Trophoblast cell (in vitro differentiated cells and primary cell): ENCODE results near the gene CENPP. TPM values are rescaled to one million over a fixed set of nuclear protein-coding genes. Genes with fewer than 3 reads are reported as not detected.
A peak's percentile ranks its signal among the peaks of the same experiment; 100 is the strongest.

Source experiments
- DNase-seq, 2 donors: peaks; one replicate each; pipeline ENCODE4 v3.0.0-alpha.2; 2016
- H2AFZ ChIP-seq: 2 replicates; pipeline ENCODE4 v1.6.1; 2013; ENCODE audit warnings: low read length, moderate library complexity, mild to moderate bottlenecking; ENCODE audit not compliant: insufficient read depth, poor library complexity
- H2AK5ac ChIP-seq: 2 replicates; pipeline ENCODE4 v1.6.1; 2013; ENCODE audit warnings: mild to moderate bottlenecking, low read length
- H2BK120ac ChIP-seq: 2 replicates; pipeline ENCODE4 v1.6.1; 2013; ENCODE audit warnings: low read length, mild to moderate bottlenecking, moderate library complexity; ENCODE audit not compliant: insufficient read depth, poor library complexity
- H2BK12ac ChIP-seq: 2 replicates; pipeline ENCODE4 v1.6.1; 2013; ENCODE audit warnings: mild to moderate bottlenecking, low read length, moderate library complexity
- H2BK5ac ChIP-seq: 2 replicates; pipeline ENCODE4 v1.6.1; 2013; ENCODE audit warnings: low read length, low read depth, moderate library complexity, mild to moderate bottlenecking; ENCODE audit not compliant: poor library complexity
- H3K14ac ChIP-seq: 2 replicates; pipeline ENCODE4 v1.6.1; 2013; ENCODE audit warnings: mild to moderate bottlenecking, low read length
- H3K18ac ChIP-seq: 2 replicates; pipeline ENCODE4 v1.6.1; 2013; ENCODE audit warnings: mild to moderate bottlenecking, low read length
- H3K23ac ChIP-seq: 2 replicates; pipeline ENCODE4 v1.6.1; 2013; ENCODE audit warnings: low read length
- H3K27ac ChIP-seq: 2 replicates; pipeline ENCODE4 v1.5.1; 2013; ENCODE audit warnings: low read depth, mild to moderate bottlenecking, inconsistent platforms, low read length, moderate library complexity
- H3K27me3 ChIP-seq: 2 replicates; pipeline ENCODE4 v1.6.1; 2013; ENCODE audit warnings: inconsistent platforms, mild to moderate bottlenecking, low read length, moderate library complexity; ENCODE audit not compliant: insufficient read depth
- H3K36me3 ChIP-seq, 2 experiments: 1 replicate in 1 of 2; 2 replicates in 1 of 2; pipeline ENCODE4 v1.6.1; 2013; ENCODE audit warnings: low read length in 2 of 2, mild to moderate bottlenecking in 2 of 2, moderate library complexity in 1 of 2; ENCODE audit not compliant: insufficient read depth in 2 of 2, control insufficient read depth in 1 of 2
- H3K4ac ChIP-seq: 2 replicates; pipeline ENCODE4 v1.6.1; 2013; ENCODE audit warnings: low read depth, mild to moderate bottlenecking, low read length, moderate library complexity
- H3K4me1 ChIP-seq, 2 experiments: 1 replicate in 1 of 2; 2 replicates in 1 of 2; pipeline ENCODE4 v1.6.1; 2013; ENCODE audit warnings: low read length in 2 of 2, mild to moderate bottlenecking in 2 of 2, moderate library complexity in 1 of 2; ENCODE audit not compliant: insufficient read depth in 2 of 2, control insufficient read depth in 1 of 2
- H3K4me2 ChIP-seq: 2 replicates; pipeline ENCODE4 v1.6.1; 2013; ENCODE audit warnings: inconsistent platforms, mild to moderate bottlenecking, low read length, moderate library complexity
- H3K4me3 ChIP-seq: 2 replicates; pipeline ENCODE4 v1.5.1; 2013; ENCODE audit warnings: mild to moderate bottlenecking, low read depth, low read length, inconsistent platforms
- H3K79me1 ChIP-seq: one replicate; pipeline ENCODE4 v1.6.1; 2013; ENCODE audit warnings: low read length
- H3K79me2 ChIP-seq: 2 replicates; pipeline ENCODE4 v1.6.1; 2013; ENCODE audit warnings: low read length, mild to moderate bottlenecking; ENCODE audit not compliant: control insufficient read depth, insufficient read depth, poor library complexity
- H3K9ac ChIP-seq: 2 replicates; pipeline ENCODE4 v1.6.1; 2013; ENCODE audit warnings: mild to moderate bottlenecking, low read length
- H3K9me3 ChIP-seq: 2 replicates; pipeline ENCODE4 v1.6.1; 2013; ENCODE audit warnings: low read depth, mild to moderate bottlenecking, control low read depth, inconsistent platforms, low read length; ENCODE audit not compliant: insufficient read depth
- H4K12ac ChIP-seq: 2 replicates; pipeline ENCODE4 v1.6.1; 2013; ENCODE audit warnings: low read depth, mild to moderate bottlenecking, low read length, moderate library complexity
- H4K8ac ChIP-seq: 2 replicates; pipeline ENCODE4 v1.6.1; 2013; ENCODE audit warnings: low read depth, mild to moderate bottlenecking, low read length, moderate library complexity
- H4K91ac ChIP-seq: one replicate; pipeline ENCODE4 v1.6.1; 2013; ENCODE audit warnings: low read depth, mild to moderate bottlenecking, low read length, moderate library complexity
- WGBS: extraction: QIAGEN DNeasy Blood & Tissue Kit; methylation state at CpG from one replicate; pipeline ENCODE4 v1.1.7; 2013; ENCODE audit warnings: missing lambda C conversion rate; ENCODE audit not compliant: insufficient read length, insufficient coverage; ENCODE audit errors: extremely low coverage; 5-methylcytosine and 5-hydroxymethylcytosine counted together
- polyA plus RNA-seq: library from polyadenylated mRNA; stranded (reverse); fragments of 200-250 nt; gene quantifications from 2 replicates; pipeline ENCODE4 v1.2.3, GENCODE V29; 2013

Gene CENPP
- polyA plus RNA-seq: 9.6 and 9.7 TPM in 2 replicates

DNA sequence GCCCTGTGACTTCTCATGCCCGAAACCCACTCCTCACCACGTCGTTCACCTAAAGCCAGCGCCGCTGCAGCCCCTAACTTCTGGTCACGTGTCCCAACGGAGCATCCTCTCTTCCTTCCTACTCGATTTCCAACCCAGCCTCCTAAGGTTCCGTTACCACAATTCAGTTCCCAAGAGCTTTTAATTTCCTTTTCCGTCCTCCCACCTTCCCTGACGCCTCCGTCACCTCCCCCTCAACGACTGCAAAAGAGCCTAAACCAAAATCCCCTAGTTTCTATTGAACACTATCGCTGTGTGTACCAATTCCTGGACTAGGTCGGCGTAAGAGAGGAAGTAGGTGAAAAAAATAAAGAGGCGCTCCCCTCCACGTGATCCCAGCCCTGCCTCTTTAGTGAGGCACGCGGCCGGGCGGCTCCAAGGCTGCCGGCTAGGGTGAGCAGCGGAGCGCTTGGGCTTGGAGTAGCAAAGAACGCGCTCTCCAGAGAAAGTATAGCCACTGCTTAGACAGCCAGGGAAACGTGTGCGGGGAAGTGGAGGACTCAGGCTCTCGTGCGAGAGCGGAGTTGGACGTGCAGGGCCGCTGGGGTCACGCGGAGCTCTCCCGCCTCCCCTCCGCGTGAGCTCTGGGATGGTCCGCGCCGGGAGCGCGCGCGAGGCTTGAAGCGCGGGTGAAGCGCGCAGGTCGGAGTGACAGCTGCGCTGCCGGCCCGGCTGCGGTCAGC lies at the start of gene CENPP, which contains the start of gene NOL8:
TSS of gene CENPP (plus strand) at position 685 of the 722 bp plus-strand sequence.
TSS of gene NOL8 (minus strand) at position 82 of the 722 bp plus-strand sequence. CDS start 1,189 bp downstream, outside the sequence.
- WGBS: no CpG with 5 or more reads among the region's 55 CpGs
- H2AFZ ChIP-seq: peak within 1 kb of the TSS; percentile 94
- peak within 1 kb of the TSS; percentile 87 for H3K4ac ChIP-seq
- peak within 1 kb of the TSS; percentile 97 for H2BK120ac ChIP-seq
- H3K18ac ChIP-seq: peak within 1 kb of the TSS; percentile 82
- H4K8ac ChIP-seq: peak within 1 kb of the TSS; percentile 95
- no peaks in the 10 kb centered on the region for H3K9me3 ChIP-seq
- peaks cover 2% of the 10 kb centered on the region for H3K79me2 ChIP-seq
- H4K91ac ChIP-seq: peak within 1 kb of the TSS; percentile 96
- no peaks in the 10 kb centered on the region for H3K27me3 ChIP-seq
- peak within 1 kb of the TSS; percentile 84 for H2BK12ac ChIP-seq
- H3K9ac ChIP-seq: peak within 1 kb of the TSS; percentile 95
- H3K36me3 ChIP-seq: peaks cover 1 to 2% of the 10 kb centered on the region in 2 experiments
- peak within 1 kb of the TSS; percentile 81 for H4K12ac ChIP-seq
- H3K4me2 ChIP-seq: peak within 1 kb of the TSS; percentile 85
- peak; percentile 81 to 88 for DNase-seq
- peak within 1 kb of the TSS; percentile 95 for H2BK5ac ChIP-seq
- H3K4me1 ChIP-seq: no peaks in the 10 kb centered on the region
- peaks cover 4% of the 10 kb centered on the region for H3K79me1 ChIP-seq
- H3K27ac ChIP-seq: peak within 1 kb of the TSS; percentile 85
- no peak within 1 kb of the TSS for H2AK5ac ChIP-seq
- no peak within 1 kb of the TSS for H3K23ac ChIP-seq
- peak within 1 kb of the TSS; percentile 83 for H3K4me3 ChIP-seq
- peak within 1 kb of the TSS; percentile 92 for H3K14ac ChIP-seq

DNA sequence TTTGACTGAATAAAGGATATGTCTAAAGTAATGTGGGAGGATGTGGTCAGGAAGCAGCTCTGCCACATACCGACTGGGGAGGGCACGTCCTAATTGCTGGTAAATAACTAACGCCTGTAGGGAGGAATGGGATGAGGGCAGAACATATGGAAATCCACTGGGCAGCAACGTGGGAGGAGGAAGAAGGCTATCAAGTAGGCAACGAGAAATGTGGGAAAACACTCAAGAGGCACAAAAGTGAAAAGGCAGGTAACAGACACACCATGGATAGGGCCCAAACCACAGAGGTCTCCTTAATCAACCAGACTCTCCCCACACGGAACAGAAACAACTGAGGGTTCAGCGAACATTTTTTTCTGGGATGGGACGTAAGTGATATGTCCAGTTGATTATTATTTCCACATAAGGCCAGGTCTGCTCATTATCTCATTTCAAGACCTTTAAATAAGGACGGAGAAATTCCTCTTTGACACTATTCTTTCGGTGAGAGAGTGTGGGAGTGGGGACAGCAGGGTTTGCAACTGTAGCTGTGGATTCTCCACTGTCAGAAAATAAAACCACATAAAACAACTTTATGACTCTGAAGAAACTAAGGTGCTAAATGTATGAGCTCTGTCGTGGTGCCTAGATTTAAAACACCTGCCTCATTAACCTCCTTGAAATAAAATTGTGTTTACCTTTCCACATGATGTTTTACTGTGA lies 49.3 kb upstream of the CENPP start:
- Histone ChIP-seq H4K91ac (no peak overlapping the region), H3K18ac (no peak overlapping the region), H3K4me2 (no peak overlapping the region), H4K8ac (no peak overlapping the region), H3K9ac (no peak overlapping the region), H3K27me3 (no peaks in the 10 kb centered on the region), H3K79me1 (no peaks in the 10 kb centered on the region), H3K36me3 (peaks cover 22 to 47% of the 10 kb centered on the region in 2 experiments), H3K9me3 (no peaks in the 10 kb centered on the region), H2BK5ac (no peak overlapping the region), H3K79me2 (no peaks in the 10 kb centered on the region), H2BK120ac (no peak overlapping the region), H3K23ac (peak overlapping the region; percentile 46), H3K14ac (no peak overlapping the region), H3K4me3 (no peak overlapping the region), H4K12ac (no peak overlapping the region), H2AK5ac (no peak overlapping the region), H3K4me1 (no peaks in the 10 kb centered on the region), H3K4ac (no peak overlapping the region), H2AFZ (no peak overlapping the region), H3K27ac (no peak overlapping the region), H2BK12ac (no peak overlapping the region)
- DNase-seq: no peak
- no CpG with 5 or more reads among the region's 11 CpGs for WGBS

DNA sequence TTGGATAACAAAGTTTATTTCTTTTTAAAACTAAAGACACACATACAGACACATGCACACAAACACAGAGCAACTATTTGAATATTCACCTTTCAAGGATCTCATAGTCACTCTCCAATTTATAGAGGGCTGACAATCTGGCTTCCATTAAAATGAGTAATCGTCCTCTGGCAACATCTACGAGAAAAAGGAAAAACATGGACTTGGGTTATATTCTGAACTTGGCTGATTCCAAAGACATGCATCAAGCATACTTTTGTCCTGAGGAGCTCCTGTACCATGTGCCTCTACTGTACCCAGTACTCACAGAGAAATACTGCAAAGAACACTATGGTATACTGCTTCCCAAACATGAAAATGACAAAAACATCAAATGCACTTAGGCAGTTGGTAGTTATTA lies 47.6 kb upstream of the CENPP start:
- Histone ChIP-seq H2AFZ (no peak overlapping the region), H3K79me2 (no peaks in the 10 kb centered on the region), H3K27ac (no peak overlapping the region), H3K4me3 (no peak overlapping the region), H4K8ac (no peak overlapping the region), H3K79me1 (no peaks in the 10 kb centered on the region), H3K36me3 (peaks cover 23 to 48% of the 10 kb centered on the region in 2 experiments), H3K9me3 (no peaks in the 10 kb centered on the region), H4K12ac (no peak overlapping the region), H2BK12ac (no peak overlapping the region), H3K14ac (no peak overlapping the region), H2BK5ac (no peak overlapping the region), H2BK120ac (no peak overlapping the region), H3K27me3 (no peaks in the 10 kb centered on the region), H3K9ac (no peak overlapping the region), H3K4ac (no peak overlapping the region), H3K4me2 (no peak overlapping the region), H4K91ac (no peak overlapping the region), H2AK5ac (no peak overlapping the region), H3K4me1 (no peaks in the 10 kb centered on the region), H3K23ac (no peak overlapping the region), H3K18ac (no peak overlapping the region)
- no CpG with 5 or more reads among the region's 2 CpGs for WGBS
- DNase-seq: no peak

DNA sequence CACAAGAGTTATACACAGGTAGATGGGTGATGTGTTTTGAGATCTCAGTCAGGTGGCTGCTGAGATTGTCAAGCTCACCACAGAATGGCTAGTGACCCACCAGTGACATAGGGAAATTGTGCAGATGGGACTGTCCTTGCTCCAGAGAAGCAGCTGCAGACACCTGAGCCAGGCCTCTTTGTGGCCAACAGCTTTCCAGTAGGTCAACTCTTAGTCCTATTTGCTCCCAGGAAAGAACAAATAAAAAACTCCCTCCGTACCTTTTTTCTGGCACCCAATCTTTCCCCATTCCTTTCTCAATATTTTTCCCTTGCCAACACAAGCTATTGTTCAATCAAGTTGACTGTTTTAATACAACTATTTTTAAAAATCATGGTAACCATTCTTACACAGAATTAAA lies 46.5 kb upstream of the CENPP start:
- Histone ChIP-seq H3K4me3 (no peak overlapping the region), H3K23ac (no peak overlapping the region), H2BK12ac (no peak overlapping the region), H3K4ac (no peak overlapping the region), H3K9me3 (no peaks in the 10 kb centered on the region), H3K9ac (no peak overlapping the region), H3K4me2 (no peak overlapping the region), H3K4me1 (no peaks in the 10 kb centered on the region), H2BK120ac (no peak overlapping the region), H3K79me2 (no peaks in the 10 kb centered on the region), H3K27ac (no peak overlapping the region), H4K12ac (no peak overlapping the region), H3K18ac (no peak overlapping the region), H3K14ac (no peak overlapping the region), H4K91ac (no peak overlapping the region), H3K79me1 (no peaks in the 10 kb centered on the region), H2AK5ac (no peak overlapping the region), H3K27me3 (no peaks in the 10 kb centered on the region), H4K8ac (no peak overlapping the region), H2AFZ (no peak overlapping the region), H3K36me3 (peaks cover 26 to 48% of the 10 kb centered on the region in 2 experiments), H2BK5ac (no peak overlapping the region)
- DNase-seq: no peak
- no CpG with 5 or more reads among the region's 1 CpG for WGBS
